HG03521 (cell line): ENCODE data around the gene MTCH1.

Experiments used
- ATAC-seq: cut with Tn5 transposase; IDR thresholded peaks from one replicate; pipeline ENCODE4 v1.9.1; 2021; ENCODE audit warnings: mild to moderate bottlenecking, moderate library complexity; ENCODE audit not compliant: unreplicated experiment

MTCH1 gene, protein sequence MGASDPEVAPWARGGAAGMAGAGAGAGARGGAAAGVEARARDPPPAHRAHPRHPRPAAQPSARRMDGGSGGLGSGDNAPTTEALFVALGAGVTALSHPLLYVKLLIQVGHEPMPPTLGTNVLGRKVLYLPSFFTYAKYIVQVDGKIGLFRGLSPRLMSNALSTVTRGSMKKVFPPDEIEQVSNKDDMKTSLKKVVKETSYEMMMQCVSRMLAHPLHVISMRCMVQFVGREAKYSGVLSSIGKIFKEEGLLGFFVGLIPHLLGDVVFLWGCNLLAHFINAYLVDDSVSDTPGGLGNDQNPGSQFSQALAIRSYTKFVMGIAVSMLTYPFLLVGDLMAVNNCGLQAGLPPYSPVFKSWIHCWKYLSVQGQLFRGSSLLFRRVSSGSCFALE

GRCh38 chr6:36985808-36986703 lies at the start of gene MTCH1:
Gene MTCH1, minus strand, starts transcription at chr6:36986196. Its CDS starts 23 bp downstream, at chr6:36986173.
- ATAC-seq, result peak; percentile 86

GRCh38 chr6:37033819-37034795 lies 48.1 kb upstream of the MTCH1 start:
- ATAC-seq, result no peak

DNA sequence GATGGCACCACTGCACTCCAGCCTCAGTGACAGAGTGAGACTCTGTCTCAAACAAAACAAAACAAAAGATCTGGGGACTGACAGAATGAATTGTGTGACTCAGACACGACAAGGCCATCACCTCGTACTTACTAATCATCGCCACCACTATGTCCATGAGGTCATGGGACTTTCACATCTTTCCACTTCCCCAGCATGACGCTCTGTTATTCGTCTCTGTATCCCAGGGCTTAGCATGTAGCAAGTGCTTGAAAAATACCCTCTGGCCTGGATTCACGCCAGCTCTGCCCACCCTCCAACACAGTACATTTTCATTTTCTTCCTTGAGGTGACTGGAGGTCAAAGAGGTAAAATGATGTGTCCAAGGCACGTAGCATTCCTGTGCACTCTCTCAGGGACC lies 47.3 kb upstream of the MTCH1 start:
- ATAC-seq, result no peak

GRCh38 chr6:37032239-37032638 lies 46.2 kb upstream of the MTCH1 start:
- ATAC-seq, result no peak

DNA sequence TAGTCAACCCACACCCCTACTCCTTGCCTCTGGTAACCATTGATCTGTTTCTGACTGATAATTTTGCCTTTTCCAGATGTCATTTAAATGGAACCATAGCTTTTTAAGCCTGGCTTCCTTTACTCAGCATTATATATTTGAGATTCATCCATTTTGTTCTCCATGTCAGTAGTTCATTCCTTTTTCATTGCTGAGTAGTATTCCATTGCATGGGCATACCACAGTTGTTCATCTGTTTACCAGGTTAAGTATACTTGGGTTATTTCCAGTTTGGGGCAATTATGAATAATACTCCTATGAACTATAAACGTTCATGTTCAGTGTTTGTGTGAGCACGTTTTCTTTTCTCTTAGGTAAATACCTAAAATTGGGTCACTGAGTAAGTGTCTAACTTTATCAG lies 44.6 kb upstream of the MTCH1 start:
- ATAC-seq, result no peak

GRCh38 chr6:37029249-37029971 lies 43.4 kb upstream of the MTCH1 start:
- ATAC-seq, result no peak

GRCh38 chr6:37027811-37028469 lies 41.9 kb upstream of the MTCH1 start:
- no peak for ATAC-seq

DNA sequence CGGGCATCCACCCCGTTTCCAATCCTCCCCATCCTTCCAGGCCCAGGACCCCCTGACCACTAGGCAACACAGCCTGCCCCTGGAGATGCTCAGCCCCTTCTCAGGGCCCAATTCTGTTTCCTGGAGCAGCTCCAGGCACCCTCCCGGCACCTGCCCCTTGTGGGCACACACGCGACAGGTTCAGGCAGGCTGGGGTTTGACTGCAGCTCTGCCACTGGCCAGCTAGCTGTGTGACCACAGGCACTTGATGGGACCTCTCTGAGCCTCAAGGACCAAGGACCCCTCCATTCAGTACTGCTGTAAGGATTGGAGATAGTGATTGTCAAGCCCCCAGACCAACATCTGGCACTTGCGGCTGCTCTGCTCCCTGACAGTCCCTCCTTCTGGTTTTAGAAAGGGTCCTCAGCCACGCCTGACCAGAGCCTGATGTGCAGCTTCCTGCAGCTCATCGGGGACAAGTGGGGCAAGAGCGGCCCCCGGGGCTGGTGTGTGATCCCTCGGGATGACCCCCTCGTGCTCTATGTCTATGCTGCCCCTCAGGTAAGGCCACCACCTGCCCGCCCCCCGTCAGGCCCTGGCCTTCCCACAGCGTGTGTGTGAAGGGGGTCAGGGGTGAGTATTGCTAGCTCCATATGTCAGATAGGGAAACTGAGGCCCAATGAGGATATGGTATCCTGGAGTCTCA lies 41.2 kb upstream of the MTCH1 start:
- ATAC-seq, result no peak

DNA sequence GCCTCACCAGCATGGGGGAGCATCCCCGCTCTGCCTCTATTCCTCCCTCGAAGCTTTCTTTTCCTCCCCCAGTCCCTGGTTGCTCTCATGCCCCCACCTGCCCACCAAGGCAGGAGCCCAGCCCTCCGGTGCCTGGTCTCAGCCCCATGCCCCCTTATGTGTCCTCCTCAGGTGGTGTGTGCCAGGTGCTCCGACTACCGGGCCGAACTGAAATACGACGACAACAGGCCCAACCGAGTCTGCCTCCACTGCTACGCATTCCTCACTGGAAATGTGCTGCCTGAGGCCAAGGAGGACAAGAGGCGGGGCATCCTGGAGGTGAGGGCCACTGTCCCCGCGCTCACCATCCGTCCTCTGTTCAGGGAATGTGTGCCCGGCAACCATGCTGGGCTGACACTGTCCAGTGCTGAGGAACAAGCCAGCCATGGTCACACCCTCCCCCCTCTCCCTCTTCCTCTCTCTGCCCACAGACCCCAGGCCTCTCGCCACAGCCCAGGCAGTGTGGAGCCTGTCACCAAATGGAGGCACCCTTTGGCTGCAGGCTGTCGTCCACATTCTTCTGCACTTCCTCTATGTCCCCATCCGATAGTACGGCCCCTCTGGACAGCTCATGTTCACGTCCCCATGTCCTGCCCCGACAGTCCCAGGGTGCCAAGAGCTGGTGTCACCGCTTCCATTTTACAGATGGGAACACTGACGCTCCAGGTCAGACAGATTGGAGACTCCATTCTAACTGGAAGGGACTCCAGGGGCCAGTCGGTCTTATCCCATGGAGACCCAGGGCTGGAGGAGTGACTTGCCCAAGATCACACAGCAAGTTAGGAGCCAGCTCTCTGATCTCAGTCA lies 39.8 kb upstream of the MTCH1 start:
- no peak for ATAC-seq

GRCh38 chr6:37024656-37025337 lies 38.8 kb upstream of the MTCH1 start:
- ATAC-seq, result no peak

DNA sequence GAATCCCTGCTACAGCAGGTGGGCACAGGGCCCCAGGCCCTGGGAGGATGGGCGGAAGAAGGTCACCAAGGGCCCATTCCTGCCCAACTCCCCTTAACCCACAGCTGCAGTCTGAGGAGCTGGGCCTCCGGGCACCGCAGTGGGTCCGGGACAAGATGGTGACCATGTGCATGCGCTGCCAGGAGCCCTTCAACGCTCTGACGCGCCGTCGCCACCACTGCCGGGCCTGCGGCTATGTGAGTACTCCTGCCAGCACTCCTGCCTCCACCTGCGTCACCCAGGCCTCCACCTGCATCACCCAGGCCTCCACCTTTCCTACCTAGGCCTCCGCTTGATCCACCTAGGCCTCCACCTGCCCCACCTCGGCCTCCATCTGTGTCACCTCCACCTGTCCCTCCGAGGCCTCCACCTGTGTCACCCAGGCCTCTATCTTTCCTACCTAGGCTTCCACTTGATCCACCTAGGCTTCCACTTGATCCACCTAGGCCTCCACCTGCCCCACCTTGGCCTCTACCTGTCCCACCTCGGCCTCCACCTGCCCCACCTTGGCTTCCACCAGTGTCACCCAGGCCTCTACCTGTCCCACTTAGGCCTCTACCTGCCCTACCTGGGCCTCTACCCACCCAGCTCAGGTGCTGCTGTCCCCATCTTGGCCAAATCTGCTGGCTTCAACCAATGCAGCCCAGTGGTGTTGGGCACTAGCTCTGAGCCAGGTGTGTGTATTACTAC lies 36.3 kb upstream of the MTCH1 start:
- no peak for ATAC-seq

DNA sequence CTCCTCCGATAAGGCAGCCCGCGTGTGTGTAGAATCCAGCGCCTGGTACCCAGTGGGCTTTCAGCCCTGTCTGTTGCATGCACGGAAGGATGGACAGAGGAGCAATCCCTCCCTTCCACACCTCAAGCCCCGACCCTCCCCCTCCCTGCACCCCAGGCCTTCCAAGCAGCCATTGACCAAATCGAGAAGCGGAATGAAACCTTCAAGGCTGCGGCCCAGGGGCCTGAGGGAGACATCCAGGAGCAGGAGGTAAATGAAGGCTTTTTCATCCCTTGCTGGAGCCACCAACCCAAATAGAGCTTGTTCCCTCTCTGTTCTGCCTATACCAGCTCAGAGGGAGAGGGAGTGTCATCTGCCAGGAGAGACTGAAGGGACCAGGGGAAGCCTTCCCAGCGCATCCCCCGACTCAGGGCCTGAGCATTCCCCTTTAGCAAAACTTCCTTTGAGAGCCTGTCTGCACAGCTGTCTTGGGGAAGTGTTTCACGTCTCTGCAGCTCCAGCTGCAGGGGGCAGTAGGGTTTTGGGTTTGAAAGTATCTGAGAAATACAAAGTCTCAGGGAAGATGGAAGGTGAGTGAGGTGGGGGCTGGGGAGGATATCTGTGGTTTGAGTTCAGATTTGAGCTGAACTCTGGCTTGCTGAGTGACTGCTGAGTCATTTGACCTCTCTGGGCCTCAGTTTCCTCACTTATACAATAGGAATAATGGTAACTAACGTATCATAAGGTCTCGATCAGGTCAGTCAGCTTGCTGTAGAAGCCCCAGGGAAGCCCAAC lies 35.5 kb upstream of the MTCH1 start:
- ATAC-seq, result no peak

GRCh38 chr6:37020812-37021211 lies 34.8 kb upstream of the MTCH1 start:
- ATAC-seq, result no peak

DNA sequence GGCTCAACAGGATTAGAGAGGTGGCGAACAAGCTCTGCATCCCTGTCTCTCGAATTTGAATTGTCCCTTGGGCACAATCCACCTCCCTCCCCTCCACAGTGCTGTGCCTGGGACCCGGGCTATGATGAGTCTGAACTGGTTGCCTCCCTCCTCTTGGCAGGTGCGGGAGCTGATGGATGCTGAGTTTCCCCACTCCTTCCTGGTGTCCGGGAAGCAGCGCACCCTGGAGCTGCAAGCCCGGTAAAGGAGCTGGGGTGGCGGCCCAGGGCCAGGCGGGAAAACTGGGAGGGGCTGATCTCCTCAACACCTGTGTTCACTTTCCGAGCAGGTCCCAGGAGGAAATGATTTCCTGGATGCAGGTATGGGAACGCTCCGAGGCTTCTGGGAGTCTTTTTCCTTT lies 34.4 kb upstream of the MTCH1 start:
- ATAC-seq, result no peak

DNA sequence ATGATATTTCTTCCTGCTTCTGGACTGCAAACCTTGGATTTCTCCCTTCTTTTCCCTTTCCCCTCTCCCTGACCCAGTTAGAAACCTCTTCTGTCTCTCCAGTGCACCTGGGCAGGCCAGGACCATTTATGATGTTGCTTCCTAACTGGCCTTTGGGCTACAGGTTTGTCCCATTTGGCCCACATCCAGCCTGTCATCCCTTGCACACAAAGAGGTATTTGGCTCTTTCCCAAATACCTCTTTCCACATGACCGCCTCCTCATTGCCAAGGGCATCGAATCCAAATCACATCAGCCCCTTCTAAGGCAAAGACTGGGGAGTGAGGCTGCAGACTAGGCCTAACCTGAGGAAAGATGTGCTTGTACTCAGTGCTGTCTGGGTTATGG lies 33.1 kb upstream of the MTCH1 start:
- no peak for ATAC-seq
